ENCODE data around the gene BZW2. TPM values are rescaled to one million over a fixed set of nuclear protein-coding genes. Genes with fewer than 3 reads are reported as not detected.

BZW2 gene
- total RNA-seq, 1 donor: 61.8 TPM

- peak overlapping the region; percentile 86 for H3K4me3 ChIP-seq (ENCODE audit: low read depth, low read length)
- DNase-seq (ENCODE audit: low read depth): no peak
- no peak for TF ChIP-seq CTCF (IDR thresholded peaks at IDR 0.05; ENCODE audit: insufficient read depth, low read length)
Observed at GRCh38 chr7:16644157-16644556, 1.8 kb upstream of the BZW2 start.

- H3K4me3 ChIP-seq (ENCODE audit: low read depth, low read length): peak overlapping the region; percentile 86
Observed at GRCh38 chr7:16644636-16645592, 1.1 kb upstream of the BZW2 start.

GRCh38 chr7:16646472-16647072 is 591 bp downstream of the BZW2 start:
- DNase-seq (ENCODE audit: low read depth): no peak
- H3K4me3 ChIP-seq (ENCODE audit: low read depth, low read length): peak overlapping the region; percentile 91
- TF ChIP-seq CTCF (IDR thresholded peaks at IDR 0.05; ENCODE audit: insufficient read depth, low read length): no peak

More at GRCh38 chr7:16644636-16645592, 1.1 kb upstream of the BZW2 start:
- TF ChIP-seq CTCF (IDR thresholded peaks at IDR 0.05; ENCODE audit: insufficient read depth, low read length): no peak
- peak; percentile 54 for DNase-seq (ENCODE audit: low read depth)

- TF ChIP-seq CTCF (IDR thresholded peaks at IDR 0.05; ENCODE audit: insufficient read depth, low read length): no peak
- peak overlapping the region; percentile 91 for H3K4me3 ChIP-seq (ENCODE audit: low read depth, low read length)
- no peak for DNase-seq (ENCODE audit: low read depth)
Observed at GRCh38 chr7:16647435-16647960, 1.5 kb downstream of the BZW2 start.

- H3K4me3 ChIP-seq (ENCODE audit: low read depth, low read length): no peak overlapping the region
- DNase-seq (ENCODE audit: low read depth): no peak
- no peak for TF ChIP-seq CTCF (IDR thresholded peaks at IDR 0.05; ENCODE audit: insufficient read depth, low read length)
Observed at GRCh38 chr7:16648551-16648950, 2.6 kb downstream of the BZW2 start.

GRCh38 chr7:16649196-16649595 is 3.2 kb downstream of the BZW2 start:
- peak; percentile 39 for DNase-seq (ENCODE audit: low read depth)
- no peak for TF ChIP-seq CTCF (IDR thresholded peaks at IDR 0.05; ENCODE audit: insufficient read depth, low read length)
- no peak overlapping the region for H3K4me3 ChIP-seq (ENCODE audit: low read depth, low read length)
